ENCODE measurements around the gene SPTBN4.

SPTBN4 gene

DNA sequence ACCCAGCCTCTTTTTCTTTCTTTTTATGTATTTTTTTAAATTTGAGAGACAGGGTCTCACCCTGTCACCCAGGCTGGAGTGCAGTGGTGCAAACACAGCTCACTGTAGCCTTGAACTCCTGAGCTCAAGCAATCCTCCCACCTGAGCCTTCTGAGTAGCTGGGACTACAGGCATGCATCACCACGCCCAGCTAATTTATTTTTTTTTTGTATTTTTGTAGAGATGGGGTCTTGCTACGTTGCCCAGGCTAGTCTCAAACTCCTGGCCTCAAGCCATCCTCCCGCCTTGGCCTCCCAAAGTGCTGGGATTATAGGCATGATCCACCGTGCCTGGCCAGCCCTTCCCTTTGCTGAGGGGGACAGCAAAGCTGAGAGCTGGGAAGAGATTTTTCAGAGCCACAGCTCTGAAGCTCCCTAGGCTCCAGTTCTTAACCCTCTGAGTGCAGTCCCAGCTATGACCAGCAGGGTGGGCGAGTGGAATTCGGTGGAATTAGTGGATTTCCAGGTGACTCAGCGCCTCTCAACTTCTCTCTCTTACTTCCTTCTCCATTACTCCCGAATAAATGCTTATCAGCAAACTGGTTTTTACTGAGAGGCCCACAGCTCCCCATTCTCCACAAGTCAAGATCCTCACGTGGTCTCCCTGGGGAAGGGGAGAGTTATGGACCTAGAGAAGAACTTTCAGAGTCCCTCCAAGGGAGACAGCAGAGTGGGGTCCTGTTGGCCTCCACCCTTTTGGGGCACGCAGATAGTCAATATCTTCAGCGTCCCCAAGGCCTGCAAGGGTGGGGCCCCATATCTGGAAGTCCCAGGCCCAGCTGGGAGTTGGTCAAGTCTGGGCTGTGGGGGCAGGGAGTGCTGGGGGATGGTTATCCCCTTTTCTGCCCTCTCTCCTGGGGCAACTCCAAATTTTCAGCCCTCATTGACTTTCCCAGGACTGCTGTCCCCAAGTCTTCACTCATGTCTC, 2.5 kb upstream of the SPTBN4 start (continued):
- TF ChIP-seq ZNF670 (tag by site-specific recombination; IDR thresholded peaks at IDR 0.05; ENCODE audit: low read depth) (no peak), KLF7 (tag by site-specific recombination; IDR thresholded peaks at IDR 0.05; ENCODE audit: borderline replicate concordance) (no peak), GLI2 (tag by site-specific recombination; IDR thresholded peaks at IDR 0.05; ENCODE audit: borderline replicate concordance, low read depth) (no peak), ZNF2 (tag by site-specific recombination; IDR thresholded peaks at IDR 0.05) (no peak), ZNF184 (tag by site-specific recombination; IDR thresholded peaks at IDR 0.05) (no peak), KLF1 (tag by site-specific recombination; IDR thresholded peaks at IDR 0.05) (peak; percentile 75), ZNF211 (tag by site-specific recombination; IDR thresholded peaks at IDR 0.05; ENCODE audit: low read depth) (no peak), ZFP3 (tag by site-specific recombination; IDR thresholded peaks at IDR 0.05; ENCODE audit: low read depth) (no peak), ZNF335 (tag by site-specific recombination; conservative IDR thresholded peaks at IDR 0.05) (peak; percentile 48; the same call in 1 of the 2 replicates), ZNF785 (tag by site-specific recombination; IDR thresholded peaks at IDR 0.05) (no peak), ATF2 (tag by site-specific recombination; IDR thresholded peaks at IDR 0.05; ENCODE audit: low read depth) (no peak), ZNF791 (tag by site-specific recombination; IDR thresholded peaks at IDR 0.05) (no peak), ZNF239 (tag by site-specific recombination; IDR thresholded peaks at IDR 0.05) (no peak), WT1 (tag by site-specific recombination; IDR thresholded peaks at IDR 0.05) (no peak), ZNF37A (tag by site-specific recombination; IDR thresholded peaks at IDR 0.05) (no peak), ZSCAN16 (tag by site-specific recombination; IDR thresholded peaks at IDR 0.05) (no peak), ZNF223 (tag by site-specific recombination; IDR thresholded peaks at IDR 0.05) (no peak), ZNF10 (tag by site-specific recombination; IDR thresholded peaks at IDR 0.05) (no peak), ZNF692 (tag by site-specific recombination; IDR thresholded peaks at IDR 0.05) (peak; percentile 78), ZNF214 (tag by site-specific recombination; IDR thresholded peaks at IDR 0.05; ENCODE audit: borderline replicate concordance) (no peak), ZNF560 (tag by site-specific recombination; IDR thresholded peaks at IDR 0.05; ENCODE audit: borderline replicate concordance) (no peak), MZF1 (tag by site-specific recombination; IDR thresholded peaks at IDR 0.05; ENCODE audit: borderline replicate concordance) (peak; percentile 88), ZNF175 (tag by site-specific recombination; IDR thresholded peaks at IDR 0.05) (no peak), PRDM4 (tag by site-specific recombination; IDR thresholded peaks at IDR 0.05) (no peak), IKZF3 (tag by site-specific recombination; IDR thresholded peaks at IDR 0.05) (peak; percentile 98), ZNF324 (tag by site-specific recombination; IDR thresholded peaks at IDR 0.05) (peak; percentile 79)
- TF ChIP-seq, protein P1, sequence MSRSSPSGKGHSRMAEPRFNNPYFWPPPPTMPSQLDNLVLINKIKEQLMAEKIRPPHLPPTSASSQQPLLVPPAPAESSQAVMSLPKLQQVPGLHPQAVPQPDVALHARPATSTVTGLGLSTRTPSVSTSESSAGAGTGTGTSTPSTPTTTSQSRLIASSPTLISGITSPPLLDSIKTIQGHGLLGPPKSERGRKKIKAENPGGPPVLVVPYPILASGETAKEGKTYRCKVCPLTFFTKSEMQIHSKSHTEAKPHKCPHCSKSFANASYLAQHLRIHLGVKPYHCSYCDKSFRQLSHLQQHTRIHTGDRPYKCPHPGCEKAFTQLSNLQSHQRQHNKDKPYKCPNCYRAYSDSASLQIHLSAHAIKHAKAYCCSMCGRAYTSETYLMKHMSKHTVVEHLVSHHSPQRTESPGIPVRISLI (tag by site-specific recombination; IDR thresholded peaks at IDR 0.05), result peak; percentile 43; the same call in 1 of the 2 replicates
- TF ChIP-seq, protein P2, sequence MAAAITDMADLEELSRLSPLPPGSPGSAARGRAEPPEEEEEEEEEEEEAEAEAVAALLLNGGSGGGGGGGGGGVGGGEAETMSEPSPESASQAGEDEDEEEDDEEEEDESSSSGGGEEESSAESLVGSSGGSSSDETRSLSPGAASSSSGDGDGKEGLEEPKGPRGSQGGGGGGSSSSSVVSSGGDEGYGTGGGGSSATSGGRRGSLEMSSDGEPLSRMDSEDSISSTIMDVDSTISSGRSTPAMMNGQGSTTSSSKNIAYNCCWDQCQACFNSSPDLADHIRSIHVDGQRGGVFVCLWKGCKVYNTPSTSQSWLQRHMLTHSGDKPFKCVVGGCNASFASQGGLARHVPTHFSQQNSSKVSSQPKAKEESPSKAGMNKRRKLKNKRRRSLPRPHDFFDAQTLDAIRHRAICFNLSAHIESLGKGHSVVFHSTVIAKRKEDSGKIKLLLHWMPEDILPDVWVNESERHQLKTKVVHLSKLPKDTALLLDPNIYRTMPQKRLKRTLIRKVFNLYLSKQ (tag by site-specific recombination; IDR thresholded peaks at IDR 0.05; ENCODE audit: borderline replicate concordance), result no peak
- TF ChIP-seq, protein P3, sequence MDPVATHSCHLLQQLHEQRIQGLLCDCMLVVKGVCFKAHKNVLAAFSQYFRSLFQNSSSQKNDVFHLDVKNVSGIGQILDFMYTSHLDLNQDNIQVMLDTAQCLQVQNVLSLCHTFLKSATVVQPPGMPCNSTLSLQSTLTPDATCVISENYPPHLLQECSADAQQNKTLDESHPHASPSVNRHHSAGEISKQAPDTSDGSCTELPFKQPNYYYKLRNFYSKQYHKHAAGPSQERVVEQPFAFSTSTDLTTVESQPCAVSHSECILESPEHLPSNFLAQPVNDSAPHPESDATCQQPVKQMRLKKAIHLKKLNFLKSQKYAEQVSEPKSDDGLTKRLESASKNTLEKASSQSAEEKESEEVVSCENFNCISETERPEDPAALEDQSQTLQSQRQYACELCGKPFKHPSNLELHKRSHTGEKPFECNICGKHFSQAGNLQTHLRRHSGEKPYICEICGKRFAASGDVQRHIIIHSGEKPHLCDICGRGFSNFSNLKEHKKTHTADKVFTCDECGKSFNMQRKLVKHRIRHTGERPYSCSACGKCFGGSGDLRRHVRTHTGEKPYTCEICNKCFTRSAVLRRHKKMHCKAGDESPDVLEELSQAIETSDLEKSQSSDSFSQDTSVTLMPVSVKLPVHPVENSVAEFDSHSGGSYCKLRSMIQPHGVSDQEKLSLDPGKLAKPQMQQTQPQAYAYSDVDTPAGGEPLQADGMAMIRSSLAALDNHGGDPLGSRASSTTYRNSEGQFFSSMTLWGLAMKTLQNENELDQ (tag by site-specific recombination; IDR thresholded peaks at IDR 0.05; ENCODE audit: low read depth), result no peak

All from HEK293 (cell line).